H1 (cell line): ENCODE data around the gene AGPAT3. TPM values are rescaled to one million over a fixed set of nuclear protein-coding genes. Genes with fewer than 3 reads are reported as not detected.
A peak's percentile ranks its signal among the peaks of the same experiment; 100 is the strongest.

Experiments used
- CTCF ChIA-PET: fragments of 300-600 bp; sonication (Branson Sonifier 250); formaldehyde crosslinking; loops from one replicate; lab custom pipeline; 2021; ENCODE audit not compliant: partially characterized antibody; lab: Charles Lee
- POLR2A ChIA-PET: fragments of 300-600 bp; sonication (Branson Sonifier 250); formaldehyde crosslinking; loops from one replicate; lab custom pipeline; 2021; ENCODE audit warnings: inconsistent platforms; ENCODE audit not compliant: partially characterized antibody; lab: Charles Lee
- DNase-seq, 2 experiments: peaks; one replicate each; pipeline versions ENCODE4 v3.0.0 to v3.0.0-alpha.2; 2010 to 2022; ENCODE audit warnings: low spot score in 2 of 2, low read depth in 1 of 2, mixed read lengths in 1 of 2
- FAIRE-seq: peaks from 2 replicates; lab custom pipeline; 2011; peaks lifted over from hg19 to GRCh38; lab: Jason Lieb, UNC
- H2AFZ ChIP-seq: 2 replicates; pipeline ENCODE4 v1.8.1; 2012; ENCODE audit warnings: low read length, inconsistent platforms
- H2AK5ac ChIP-seq: 2 replicates; pipeline ENCODE4 v1.6.1; 2013; ENCODE audit warnings: low read depth, low read length
- H2BK120ac ChIP-seq: replicated peaks from 2 replicates; pipeline ENCODE3; 2013; ENCODE audit warnings: low read depth, low read length, inconsistent platforms
- H2BK12ac ChIP-seq: 2 replicates; pipeline ENCODE4 v1.6.1; 2013; ENCODE audit warnings: low read depth, low read length
- H2BK15ac ChIP-seq: 2 replicates; pipeline ENCODE4 v1.6.1; 2013; ENCODE audit warnings: low read length
- H2BK20ac ChIP-seq: 2 replicates; pipeline ENCODE4 v1.6.1; 2013; ENCODE audit warnings: low read length
- H2BK5ac ChIP-seq: 2 replicates; pipeline ENCODE4 v1.6.1; 2013; ENCODE audit warnings: low read depth, low read length
- H3K14ac ChIP-seq: 2 replicates; pipeline ENCODE4 v1.6.1; 2013; ENCODE audit warnings: inconsistent platforms; ENCODE audit not compliant: insufficient read length
- H3K18ac ChIP-seq: 2 replicates; pipeline ENCODE4 v1.6.1; 2013; ENCODE audit warnings: low read length; ENCODE audit errors: extremely low read depth
- H3K23ac ChIP-seq: 2 replicates; pipeline ENCODE4 v1.6.1; 2013; ENCODE audit warnings: inconsistent platforms; ENCODE audit not compliant: insufficient read length
- H3K23me2 ChIP-seq: 2 replicates; pipeline ENCODE4 v1.6.1; 2013; ENCODE audit warnings: low read depth, low read length
- H3K27ac ChIP-seq: 2 replicates; pipeline ENCODE4 v1.6.1; 2011; ENCODE audit warnings: low read depth, low read length, inconsistent platforms
- H3K27me3 ChIP-seq, 4 experiments: replicated peaks in 1 of 4; 1 replicate in 1 of 4; 2 replicates in 3 of 4; pipeline versions ENCODE4 v1.6.1 to v1.8.1; 2011 to 2013; ENCODE audit warnings: low read length in 3 of 4, mild to moderate bottlenecking in 3 of 4, inconsistent platforms in 2 of 4, mixed read lengths in 2 of 4, moderate library complexity in 1 of 4; ENCODE audit not compliant: control insufficient read depth in 3 of 4, insufficient read depth in 3 of 4; ENCODE audit errors: extremely low read depth in 1 of 4
- H3K36me3 ChIP-seq, 4 experiments: 2 replicates each; pipeline versions ENCODE4 v1.6.1 to v1.8.1; 2011 to 2013; ENCODE audit warnings: mild to moderate bottlenecking in 4 of 4, low read length in 3 of 4, moderate library complexity in 2 of 4, control low read depth in 1 of 4, inconsistent platforms in 1 of 4; ENCODE audit not compliant: insufficient read depth in 4 of 4, control insufficient read depth in 2 of 4
- H3K4ac ChIP-seq: replicated peaks from 2 replicates; pipeline ENCODE3; 2013; ENCODE audit warnings: low read length, low read depth, mixed read lengths, inconsistent platforms; ENCODE audit not compliant: insufficient read length
- H3K4me1 ChIP-seq, 4 experiments: replicated peaks in 1 of 4; 1 replicate in 1 of 4; 2 replicates in 3 of 4; pipeline versions ENCODE4 v1.6.1 to v1.8.1; 2011 to 2013; ENCODE audit warnings: low read length in 3 of 4, inconsistent platforms in 2 of 4, mixed read lengths in 1 of 4; ENCODE audit not compliant: insufficient read depth in 4 of 4, control insufficient read depth in 3 of 4
- H3K4me2 ChIP-seq, 2 experiments: 2 replicates each; pipeline versions ENCODE4 v1.6.1 to v1.8.1; 2011 to 2013; ENCODE audit warnings: low read depth in 2 of 2, low read length in 2 of 2, control low read depth in 1 of 2, inconsistent platforms in 1 of 2, mild to moderate bottlenecking in 1 of 2; ENCODE audit not compliant: insufficient read depth in 1 of 2
- H3K4me3 ChIP-seq, 4 experiments: fragments of 200-600, 300-600 bp in 1 of 4; sonication (generic), shearing (Covaris generic), sonication (Bioruptor Twin) in 1 of 4; 2 replicates each; pipeline versions ENCODE4 v1.5.1 to v1.8.1; 2011 to 2016; ENCODE audit warnings: low read length in 4 of 4, low read depth in 3 of 4, control low read depth in 2 of 4, inconsistent platforms in 2 of 4, mild to moderate bottlenecking in 2 of 4, mixed read lengths in 1 of 4, moderate library complexity in 1 of 4; ENCODE audit not compliant: insufficient read depth in 2 of 4; ENCODE audit errors: extremely low read depth in 1 of 4
- H3K56ac ChIP-seq: replicated peaks from 2 replicates; pipeline ENCODE3; 2013; ENCODE audit warnings: low read depth, mild to moderate bottlenecking, mixed read lengths, low read length, inconsistent platforms; ENCODE audit not compliant: insufficient read length
- H3K79me1 ChIP-seq: 2 replicates; pipeline ENCODE4 v1.6.1; 2013; ENCODE audit warnings: low read depth, low read length, control low read depth
- H3K79me2 ChIP-seq, 2 experiments: 2 replicates each; pipeline versions ENCODE4 v1.6.1 to v1.8.1; 2012 to 2013; ENCODE audit warnings: low read length in 2 of 2, mild to moderate bottlenecking in 2 of 2, inconsistent platforms in 1 of 2; ENCODE audit not compliant: insufficient read depth in 2 of 2, control insufficient read depth in 1 of 2
- H3K9ac ChIP-seq, 4 experiments: replicated peaks in 1 of 4; 1 replicate in 1 of 4; 2 replicates in 3 of 4; pipeline versions ENCODE4 v1.6.1 to v1.8.1; 2011 to 2013; ENCODE audit warnings: low read depth in 3 of 4, low read length in 3 of 4, control low read depth in 2 of 4, mild to moderate bottlenecking in 2 of 4, moderate library complexity in 2 of 4, inconsistent platforms in 1 of 4; ENCODE audit errors: extremely low read depth in 1 of 4
- H3K9me3 ChIP-seq, 2 experiments: 2 replicates each; pipeline versions ENCODE4 v1.6.1 to v1.8.1; 2012 to 2013; ENCODE audit warnings: mild to moderate bottlenecking in 2 of 2, moderate library complexity in 2 of 2, control low read depth in 1 of 2, inconsistent platforms in 1 of 2, low read depth in 1 of 2, low read length in 1 of 2, mixed read lengths in 1 of 2; ENCODE audit not compliant: insufficient read depth in 2 of 2
- H4K20me1 ChIP-seq, 2 experiments: replicated peaks in 1 of 2; 2 replicates each; pipeline versions ENCODE3 to v1.8.1; 2011 to 2013; ENCODE audit warnings: inconsistent platforms in 2 of 2, low read length in 2 of 2, mild to moderate bottlenecking in 1 of 2; ENCODE audit not compliant: insufficient read depth in 2 of 2, control insufficient read depth in 1 of 2
- H4K5ac ChIP-seq: 2 replicates; pipeline ENCODE4 v1.6.1; 2013; ENCODE audit warnings: low read length, low read depth, mixed read lengths, inconsistent platforms; ENCODE audit not compliant: insufficient read length
- H4K8ac ChIP-seq: 2 replicates; pipeline ENCODE4 v1.8.0; 2013; ENCODE audit warnings: mild to moderate bottlenecking, moderate library complexity, low read length, inconsistent platforms; ENCODE audit not compliant: insufficient read depth; ENCODE audit errors: extremely low read depth
- H4K91ac ChIP-seq: replicated peaks from 2 replicates; pipeline ENCODE3; 2013; ENCODE audit warnings: low read length, mixed read lengths, inconsistent platforms; ENCODE audit not compliant: insufficient read length
- JUND ChIP-seq: IDR thresholded peaks from 2 replicates; pipeline ENCODE4 v1.6.1; 2011; ENCODE audit warnings: mild to moderate bottlenecking, improper control_type of control experiment, low read length
- NRF1 ChIP-seq: IDR thresholded peaks from 2 replicates; pipeline ENCODE4 v1.6.1; 2011; ENCODE audit warnings: mild to moderate bottlenecking, low read depth, low read length, improper control_type of control experiment
- POU5F1 ChIP-seq: IDR thresholded peaks from 2 replicates; pipeline ENCODE4 v1.6.1; 2011; ENCODE audit warnings: low read depth, mild to moderate bottlenecking, low read length, moderate library complexity
- SP1 ChIP-seq: IDR thresholded peaks from 2 replicates; pipeline ENCODE4 v1.6.1; 2011; ENCODE audit warnings: low read depth, low read length
- TBP ChIP-seq: IDR thresholded peaks from 2 replicates; pipeline ENCODE4 v1.6.1; 2011; ENCODE audit warnings: low read depth, low read length, improper control_type of control experiment
- WGBS, 2 experiments: shearing (Covaris generic) in 1 of 2; methylation state at CpG; one replicate each; pipeline versions ENCODE4 v1.1.6 to v1.1.7; 2013 to 2015; ENCODE audit warnings: low lambda C conversion rate in 2 of 2, mixed read lengths in 2 of 2, inconsistent platforms in 1 of 2, low coverage in 1 of 2, missing lambda C conversion rate in 1 of 2; ENCODE audit not compliant: insufficient replicate concordance in 2 of 2, insufficient coverage in 1 of 2, insufficient read length in 1 of 2; ENCODE audit errors: extremely low coverage in 1 of 2, missing lambda C conversion rate in 1 of 2; 5-methylcytosine and 5-hydroxymethylcytosine counted together
- polyA plus RNA-seq, 7 experiments: library from polyadenylated mRNA; depleted of rRNA in 3 of 7; stranded (reverse) in 5 of 7; unstranded in 2 of 7; fragments of >200 nt in 5 of 7; fragments of 200-250 nt in 2 of 7; gene quantifications; 1 replicate in 5 of 7; 2 replicates in 1 of 7; 4 replicates in 1 of 7; pipeline versions ENCODE4 v1.2.1 to v1.2.3, GENCODE V29; 2011 to 2013; ENCODE audit warnings: missing spikeins in 2 of 7, mixed read lengths in 2 of 7
- total RNA-seq: library from RNA; stranded (reverse); fragmentation: NEBNext Ultra II Directional; extraction: Animal tissue kit (Norgen Biotek cat#: 25700); gene quantifications from 2 replicates; pipeline ENCODE4 v1.2.1, GENCODE V29; 2021

Gene AGPAT3
- total and polyA plus RNA-seq, 2 of the 8 experiments (the other 6 are each of a cell fraction or from before 2014, with no cell fraction given) = 5.8 to 7.3 TPM

DNA sequence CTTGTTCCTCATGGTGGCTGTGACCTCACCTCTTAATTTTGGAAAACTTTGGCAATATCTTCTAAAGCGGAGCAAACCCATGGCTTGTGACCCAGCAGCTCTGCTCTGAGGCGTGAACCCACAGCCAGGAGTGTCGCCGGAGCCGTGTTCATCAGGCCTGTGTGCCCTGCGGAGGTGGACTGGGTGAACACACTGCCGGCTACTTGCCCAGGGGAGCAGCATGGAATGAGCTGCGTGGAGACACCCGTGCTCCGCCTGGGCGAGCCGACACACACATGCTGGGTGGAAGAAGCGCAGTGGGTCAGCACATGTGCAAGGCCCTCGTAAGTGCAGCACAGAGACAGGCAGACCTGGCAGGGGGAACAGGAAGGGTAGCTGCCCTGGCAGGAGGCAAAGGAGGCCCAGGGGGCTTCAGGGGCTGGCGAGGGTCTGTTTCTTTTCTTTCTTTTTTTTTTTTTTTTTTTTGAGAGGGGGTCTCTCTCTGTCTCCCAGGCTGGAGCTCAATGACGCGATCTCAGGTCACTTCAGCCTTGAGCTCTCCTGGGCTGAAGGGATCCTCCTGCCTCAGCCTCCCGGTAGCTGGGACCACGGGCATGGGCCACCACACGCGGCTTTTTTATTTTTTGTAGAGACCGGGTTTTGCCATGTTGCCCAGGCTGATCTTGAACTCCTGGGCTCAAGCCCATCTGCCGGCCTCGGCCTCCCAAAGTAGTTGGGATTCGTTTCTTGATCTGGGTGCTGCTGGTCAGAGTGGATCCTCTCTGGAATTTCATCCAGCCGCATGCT is 41.8 kb downstream of the AGPAT3 start:
- H3K4me1 ChIP-seq = no peaks in the 10 kb centered on the region; a peak in 1 of 7 replicates
- DNase-seq = no peak
- no peak overlapping the region for H2BK15ac ChIP-seq
- no peak overlapping the region for H2AK5ac ChIP-seq
- no peak overlapping the region for H3K14ac ChIP-seq
- H4K8ac ChIP-seq = peak overlapping the region; percentile 57; the same call in 1 of the 2 replicates
- H4K91ac ChIP-seq = no peak overlapping the region
- H3K4me2 ChIP-seq = no peak overlapping the region
- ChIA-PET CTCF (interaction anchor here (0.7 to 3.7 kb wide), 3 partner anchors 13 to 35 kb away, joined by 3 to 11 read pairs (median 3); no protein-coding TSS in a partner anchor), POLR2A (interaction anchor here (1.0 kb wide), 1 partner anchor 96 kb away, joined by 3 read pairs; no protein-coding TSS in a partner anchor)
- H3K36me3 ChIP-seq = no peaks in the 10 kb centered on the region
- no peaks in the 10 kb centered on the region for H4K20me1 ChIP-seq
- no peaks in the 10 kb centered on the region for H3K79me2 ChIP-seq
- H3K9ac ChIP-seq = no peak overlapping the region
- no peak overlapping the region for H3K27ac ChIP-seq
- no peak overlapping the region for H3K56ac ChIP-seq
- H3K18ac ChIP-seq = no peak overlapping the region
- no peaks in the 10 kb centered on the region for H3K23me2 ChIP-seq
- TF ChIP-seq SP1 (no peak), NRF1 (no peak), POU5F1 (no peak), JUND (no peak), TBP (no peak)
- no peak overlapping the region for H3K4me3 ChIP-seq
- no peak overlapping the region for H2BK120ac ChIP-seq
- 92% methylated on average over 24 of the region's 26 CpGs; no CpG with 5 or more reads in 1 of the 2 experiments for WGBS, 2 experiments
- H3K4ac ChIP-seq = no peak overlapping the region
- no peak overlapping the region for H2BK12ac ChIP-seq
- H3K23ac ChIP-seq = no peak overlapping the region
- H3K9me3 ChIP-seq = no peaks in the 10 kb centered on the region
- no peak for FAIRE-seq
- no peak overlapping the region for H2AFZ ChIP-seq
- 0 out of 2 replicates have a peak, but pooled peaks cover 2% of the 10 kb centered on the region for H3K79me1 ChIP-seq
- no peak overlapping the region for H2BK5ac ChIP-seq
- no peaks in the 10 kb centered on the region for H3K27me3 ChIP-seq
- no peak overlapping the region for H4K5ac ChIP-seq
- H2BK20ac ChIP-seq = no peak overlapping the region
